ENCODE results near the gene PLCD3. TPM values are rescaled to one million over a fixed set of nuclear protein-coding genes. Genes with fewer than 3 reads are reported as not detected.
"Not testable (repeated sequence)": the region's sequence is repeated elsewhere in the genome, so short reads cannot be mapped to it uniquely, and the experiment has no call there.

Gene PLCD3
- total and polyA plus RNA-seq, 9 of the 15 experiments (the other 6 are each of a cell fraction or from before 2014, with no cell fraction given), result 0.20 to 22.6 (median 7.5) TPM

DNA sequence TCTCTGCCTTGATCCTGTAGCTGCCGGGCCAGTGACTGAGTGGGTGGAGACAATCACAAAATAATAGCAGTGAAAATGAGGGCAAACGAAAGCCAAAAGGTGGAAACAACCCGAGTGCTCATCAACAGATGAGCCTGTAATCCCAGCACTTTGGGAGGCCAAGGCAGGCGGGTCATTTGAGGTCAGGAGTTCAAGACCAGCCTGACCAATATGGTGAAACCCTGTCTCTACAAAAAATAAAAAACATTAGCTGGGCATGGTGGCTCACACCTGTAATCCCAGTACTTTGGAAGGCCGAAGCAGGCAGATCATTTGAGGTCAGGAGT is 7.6 kb downstream of the PLCD3 start:
- H4K20me1 ChIP-seq (replicated peaks; ENCODE audit: control insufficient read depth, insufficient read depth, low read length); H3K36me3 ChIP-seq (ENCODE audit: control insufficient read depth, insufficient read depth, low read length); H3K9me1 ChIP-seq (ENCODE audit: control insufficient read depth, insufficient read depth, low read length); H3K4me3 ChIP-seq; H3K27me3 ChIP-seq (ENCODE audit: control insufficient read depth in 2 of 2, insufficient read depth in 2 of 2, low read length in 2 of 2); in situ Hi-C loops (cut with MboI); BruUV-seq (replicated peaks); ATAC-seq; CTCF ChIA-PET (ENCODE audit: low intra/inter-chr PET ratio); H3K9me3 ChIP-seq (replicated peaks; ENCODE audit: control insufficient read depth, insufficient read depth, low read depth, low read length); H3K79me2 ChIP-seq (ENCODE audit: control insufficient read depth, insufficient read depth, low read length): not testable (repeated sequence)
- 0 out of 2 replicates have a peak, but pooled peaks have one; percentile 7 for TF ChIP-seq ZNF589 (CRISPR knock-in tag; IDR thresholded peaks at IDR 0.05; ENCODE audit: low read depth)
- TF ChIP-seq ZEB2 (IDR thresholded peaks at IDR 0.05), result 0 out of 2 replicates have a peak, but pooled peaks have one; percentile 11
- TF ChIP-seq DMBX1 (CRISPR knock-in tag; IDR thresholded peaks at IDR 0.05; ENCODE audit: borderline replicate concordance), result 0 out of 2 replicates have a peak, but pooled peaks have one; percentile 18
- TF ChIP-seq EGR1 (conservative IDR thresholded peaks at IDR 0.05), result peak; percentile 82; the same call in 1 of the 2 replicates
- intact Hi-C loops (cut with micrococcal nuclease), result loop anchor here (10.0 kb wide), 1 partner anchor 110 kb away; no protein-coding TSS in a partner anchor
- H3K27ac ChIP-seq (ENCODE audit: extremely low read depth, low read depth, low read length), result peak overlapping the region; percentile 92; the same call in 2 of the 3 replicates
- 12% methylated on average over 5 of the region's 5 CpGs for WGBS (ENCODE audit: insufficient coverage, low coverage, missing lambda C conversion rate)
- peaks cover 38 to 53% of the 10 kb centered on the region in 2 experiments for H3K4me1 ChIP-seq (replicated peaks in 1 of 2; ENCODE audit: control insufficient read depth in 2 of 2, insufficient read depth in 2 of 2, low read length in 2 of 2)
- H2AFZ ChIP-seq (ENCODE audit: low read depth, low read length), result peak overlapping the region; percentile 82
- POLR2A ChIA-PET, result interaction anchor here (0.6 to 1.1 kb wide), 2 partner anchors 23 to 218 kb away, joined by 3 read pairs; partner anchors contain the start of gene HEXIM1
- H3K4me2 ChIP-seq (ENCODE audit: insufficient read depth, low read length), result peak overlapping the region; percentile 67
- DNase-seq (ENCODE audit: extremely low read depth in 1 of 4, low spot score in 3 of 4) (peak in 1 of 4 experiments; percentile 51), FAIRE-seq (peak; percentile 88)
- peak overlapping the region; percentile 60 to 85; a peak in 2 of 4 replicates for H3K9ac ChIP-seq (ENCODE audit: insufficient read depth in 1 of 2, low read depth in 2 of 2, low read length in 2 of 2)

Measured in K562 (cell line).